ENCODE measurements around the gene IL13. TPM values are rescaled to one million over a fixed set of nuclear protein-coding genes. Genes with fewer than 3 reads are reported as not detected.

Gene IL13
- total RNA-seq = not detected in 3 replicates
- long read RNA-seq = 0 reads

GRCh38 chr5:132657676-132658380, at the start of gene IL13:
TSS of gene IL13 (plus strand) at chr5:132658173. CDS start at chr5:132658187, 14 bp downstream.
- Mint-ChIP-seq H3K27ac (ENCODE audit: unreplicated experiment) (no peak within 1 kb of the TSS), H3K4me1 (ENCODE audit: low read depth) (peaks cover 8% of the 10 kb centered on the region), H3K27me3 (ENCODE audit: low read depth) (peaks cover 13% of the 10 kb centered on the region), H3K4me3 (ENCODE audit: unreplicated experiment) (peak within 1 kb of the TSS; percentile 45), H3K36me3 (ENCODE audit: low read depth) (no peaks in the 10 kb centered on the region), H3K9me3 (ENCODE audit: low read depth) (no peaks in the 10 kb centered on the region)
- DNase-seq (ENCODE audit: low spot score) = no peak
- TF ChIP-seq CTCF (IDR thresholded peaks at IDR 0.05) = no peak

- H3K27ac Mint-ChIP-seq (ENCODE audit: unreplicated experiment) = no peak overlapping the region
- H3K4me1 Mint-ChIP-seq (ENCODE audit: low read depth) = no peaks in the 10 kb centered on the region
- no peak overlapping the region for H3K4me3 Mint-ChIP-seq (ENCODE audit: unreplicated experiment)
- peaks cover 25% of the 10 kb centered on the region for H3K36me3 Mint-ChIP-seq (ENCODE audit: low read depth)
- no peak for DNase-seq (ENCODE audit: low spot score)
- H3K9me3 Mint-ChIP-seq (ENCODE audit: low read depth) = peaks cover 4% of the 10 kb centered on the region
- H3K27me3 Mint-ChIP-seq (ENCODE audit: low read depth) = no peaks in the 10 kb centered on the region
- no peak for TF ChIP-seq CTCF (IDR thresholded peaks at IDR 0.05)
Measured at GRCh38 chr5:132611965-132612364, 46.0 kb upstream of the IL13 start.

DNA sequence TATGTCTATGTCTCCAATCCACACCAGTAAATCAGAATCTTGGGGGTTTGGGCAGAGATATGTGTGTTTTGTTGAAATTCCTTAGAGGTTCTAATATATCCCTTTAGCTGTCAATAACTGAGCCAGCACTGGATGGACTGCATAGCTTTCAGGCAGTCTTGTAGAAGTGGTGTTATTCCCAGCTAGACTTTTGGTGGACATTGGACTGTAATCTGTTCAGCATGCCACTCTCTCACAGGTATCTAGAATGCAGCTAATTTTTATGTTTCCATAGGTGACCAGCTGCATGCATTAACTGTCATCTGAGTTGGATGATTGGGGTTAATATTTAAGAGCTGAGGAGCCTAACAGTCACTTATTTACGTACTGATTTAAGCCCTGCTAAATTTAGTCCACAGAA, 45.1 kb upstream of the IL13 start:
- Mint-ChIP-seq H3K9me3 (ENCODE audit: low read depth) (peaks cover 4% of the 10 kb centered on the region), H3K27ac (ENCODE audit: unreplicated experiment) (no peak overlapping the region), H3K36me3 (ENCODE audit: low read depth) (peaks cover 28% of the 10 kb centered on the region), H3K27me3 (ENCODE audit: low read depth) (no peaks in the 10 kb centered on the region), H3K4me1 (ENCODE audit: low read depth) (no peaks in the 10 kb centered on the region), H3K4me3 (ENCODE audit: unreplicated experiment) (no peak overlapping the region)
- no peak for TF ChIP-seq CTCF (IDR thresholded peaks at IDR 0.05)
- no peak for DNase-seq (ENCODE audit: low spot score)

DNA sequence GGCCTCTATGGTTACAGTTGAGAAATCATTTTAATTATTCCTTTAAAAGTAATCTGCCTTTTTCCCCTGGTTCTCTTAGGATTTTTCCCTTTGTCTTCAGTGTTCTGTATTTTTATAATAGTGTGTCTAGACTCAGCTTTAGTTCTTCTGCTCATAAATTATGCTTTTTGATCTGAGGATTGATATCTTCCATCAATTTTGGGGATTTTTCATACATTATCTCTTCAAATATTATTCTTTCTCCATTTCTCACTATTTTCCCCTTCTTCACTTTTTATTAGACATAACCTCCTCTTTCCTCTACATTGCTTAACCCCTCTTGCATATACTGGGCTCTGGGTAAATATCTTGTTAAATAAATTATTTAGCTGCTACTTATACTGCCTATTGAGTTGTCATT, 36.3 kb upstream of the IL13 start:
- peaks cover 8% of the 10 kb centered on the region for H3K4me1 Mint-ChIP-seq (ENCODE audit: low read depth)
- no peak overlapping the region for H3K27ac Mint-ChIP-seq (ENCODE audit: unreplicated experiment)
- no peaks in the 10 kb centered on the region for H3K9me3 Mint-ChIP-seq (ENCODE audit: low read depth)
- H3K36me3 Mint-ChIP-seq (ENCODE audit: low read depth) = peaks cover 24% of the 10 kb centered on the region
- DNase-seq (ENCODE audit: low spot score) = no peak
- no peaks in the 10 kb centered on the region for H3K27me3 Mint-ChIP-seq (ENCODE audit: low read depth)
- no peak overlapping the region for H3K4me3 Mint-ChIP-seq (ENCODE audit: unreplicated experiment)
- no peak for TF ChIP-seq CTCF (IDR thresholded peaks at IDR 0.05)

DNA sequence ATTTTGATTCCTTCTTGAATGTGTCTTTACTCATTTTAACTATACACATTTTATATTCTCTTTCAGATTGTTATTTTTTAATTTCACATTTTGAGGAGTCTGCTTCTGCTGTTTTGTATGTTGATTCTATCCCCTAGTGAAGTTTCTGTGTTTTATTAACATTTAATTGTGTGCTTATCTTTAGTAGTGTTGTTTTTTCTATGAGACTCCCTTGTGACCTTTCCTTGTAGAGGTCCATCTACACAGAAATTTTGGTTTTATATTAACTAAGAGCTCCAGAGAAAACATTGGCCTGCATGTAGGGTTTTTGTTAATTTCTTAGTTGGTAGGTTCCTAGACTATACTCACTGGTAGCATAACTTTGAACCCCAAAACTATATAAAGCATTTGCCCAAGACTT, 35.4 kb upstream of the IL13 start:
- no peaks in the 10 kb centered on the region for H3K27me3 Mint-ChIP-seq (ENCODE audit: low read depth)
- no peak for TF ChIP-seq CTCF (IDR thresholded peaks at IDR 0.05)
- H3K4me1 Mint-ChIP-seq (ENCODE audit: low read depth) = peaks cover 8% of the 10 kb centered on the region
- H3K4me3 Mint-ChIP-seq (ENCODE audit: unreplicated experiment) = no peak overlapping the region
- H3K36me3 Mint-ChIP-seq (ENCODE audit: low read depth) = peaks cover 23% of the 10 kb centered on the region
- no peak for DNase-seq (ENCODE audit: low spot score)
- H3K9me3 Mint-ChIP-seq (ENCODE audit: low read depth) = no peaks in the 10 kb centered on the region
- peak overlapping the region; percentile 9 for H3K27ac Mint-ChIP-seq (ENCODE audit: unreplicated experiment)
